ENCODE results near the gene CFAP20. TPM values are rescaled to one million over a fixed set of nuclear protein-coding genes. Genes with fewer than 3 reads are reported as not detected.
"Not testable (repeated sequence)": the region's sequence is repeated elsewhere in the genome, so short reads cannot be mapped to it uniquely, and the experiment has no call there.

CFAP20 gene
- total RNA-seq, 1 donor from 2014 or later: 26.4 TPM

DNA sequence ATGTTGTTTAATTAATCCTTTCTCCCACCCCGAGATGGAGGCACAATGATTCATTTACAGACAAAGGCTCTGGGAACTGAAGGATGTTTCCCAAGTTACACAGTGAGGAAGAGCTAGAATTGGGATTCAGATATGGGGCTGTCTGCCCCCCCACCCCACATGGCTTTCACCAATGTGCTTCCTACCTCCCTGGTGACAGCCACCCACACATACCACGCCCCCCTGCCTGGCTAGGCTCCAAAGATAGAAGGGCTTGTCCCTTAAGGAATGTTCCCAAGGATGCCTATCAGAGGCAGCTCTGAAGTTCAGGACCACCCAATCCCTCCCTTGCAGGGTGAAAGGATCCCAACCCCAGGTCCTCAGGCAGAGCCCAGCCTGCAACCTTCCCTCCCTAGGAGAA, 32.9 kb downstream of the CFAP20 start:
- no peak for DNase-seq (ENCODE audit: low spot score)

- not testable (repeated sequence) for DNase-seq (ENCODE audit: low spot score)
Measured at GRCh38 chr16:58095575-58095960, 33.6 kb downstream of the CFAP20 start.

DNA sequence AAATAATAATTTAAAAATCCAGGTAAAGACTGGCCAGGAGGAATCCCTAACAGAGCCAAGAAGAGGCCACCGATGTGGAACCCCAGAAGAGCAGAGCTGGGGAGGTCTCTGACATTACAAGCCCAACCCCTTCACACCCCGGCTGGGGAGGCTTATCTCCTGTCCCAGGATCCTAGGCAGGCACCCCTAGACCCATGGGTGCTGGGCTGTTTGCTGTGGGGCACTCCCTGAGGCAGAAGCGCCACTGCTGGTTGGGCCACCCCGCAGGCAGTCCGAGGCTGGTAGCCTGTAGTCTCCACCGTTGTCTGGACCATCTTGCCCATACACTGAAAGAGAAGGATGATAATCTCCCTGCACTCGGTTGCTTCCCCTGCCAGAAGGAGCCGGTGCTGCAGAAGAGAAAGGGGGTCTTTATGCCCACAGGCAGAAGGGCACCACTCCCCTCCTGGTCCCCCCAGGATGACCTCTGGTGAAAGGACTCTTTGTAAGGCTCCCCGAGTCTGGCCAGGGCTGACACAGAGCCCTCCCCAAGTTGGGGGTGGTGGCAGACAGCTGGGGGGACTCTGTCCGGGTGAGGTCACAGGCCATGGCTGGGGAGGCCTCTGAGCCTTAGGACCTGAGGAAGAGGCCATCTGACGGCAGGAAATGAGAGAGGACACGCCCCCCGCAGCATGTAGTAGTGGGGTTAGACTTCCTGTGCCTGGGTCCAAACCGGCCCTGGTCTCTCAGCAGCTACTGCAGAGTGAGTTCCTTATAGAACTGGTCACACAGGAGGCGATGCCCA, 34.2 kb downstream of the CFAP20 start:
- DNase-seq (ENCODE audit: low spot score): no peak

- no peak for DNase-seq (ENCODE audit: low spot score)
Measured at GRCh38 chr16:58094026-58094425, 35.2 kb downstream of the CFAP20 start.

GRCh38 chr16:58090396-58090795, 38.8 kb downstream of the CFAP20 start:
- not testable (repeated sequence) for DNase-seq (ENCODE audit: low spot score)

GRCh38 chr16:58088091-58088490, 41.1 kb downstream of the CFAP20 start:
- DNase-seq (ENCODE audit: low spot score): no peak

DNA sequence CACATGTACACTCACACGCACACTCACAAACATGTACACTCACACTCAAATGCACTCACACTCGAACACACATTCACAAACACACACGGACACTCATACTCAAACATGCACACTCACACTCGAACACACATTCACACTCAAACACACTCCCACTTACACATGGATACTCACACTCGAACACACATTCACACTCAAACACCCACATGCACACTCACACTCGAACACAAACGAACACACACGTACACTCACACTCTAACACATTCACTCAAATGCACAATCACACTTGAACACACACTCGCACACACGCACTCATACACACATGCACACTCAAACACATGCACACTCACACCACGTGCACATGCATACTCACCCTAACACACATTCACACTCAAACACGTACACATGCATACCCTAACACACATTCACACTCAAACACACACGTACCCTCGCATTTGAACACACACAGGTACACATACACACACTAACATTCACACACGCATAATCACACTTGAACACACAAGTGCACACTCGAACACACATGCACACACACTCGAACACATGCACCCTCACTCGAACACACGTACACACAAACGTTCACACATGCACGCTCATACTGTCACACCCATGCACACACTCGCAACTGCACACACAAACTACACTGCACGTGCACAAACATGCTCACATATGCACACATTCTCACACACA, 41.8 kb downstream of the CFAP20 start:
- DNase-seq (ENCODE audit: low spot score): no peak

- no peak for DNase-seq (ENCODE audit: low spot score)
Measured at GRCh38 chr16:58086381-58087208, 42.6 kb downstream of the CFAP20 start.

DNA sequence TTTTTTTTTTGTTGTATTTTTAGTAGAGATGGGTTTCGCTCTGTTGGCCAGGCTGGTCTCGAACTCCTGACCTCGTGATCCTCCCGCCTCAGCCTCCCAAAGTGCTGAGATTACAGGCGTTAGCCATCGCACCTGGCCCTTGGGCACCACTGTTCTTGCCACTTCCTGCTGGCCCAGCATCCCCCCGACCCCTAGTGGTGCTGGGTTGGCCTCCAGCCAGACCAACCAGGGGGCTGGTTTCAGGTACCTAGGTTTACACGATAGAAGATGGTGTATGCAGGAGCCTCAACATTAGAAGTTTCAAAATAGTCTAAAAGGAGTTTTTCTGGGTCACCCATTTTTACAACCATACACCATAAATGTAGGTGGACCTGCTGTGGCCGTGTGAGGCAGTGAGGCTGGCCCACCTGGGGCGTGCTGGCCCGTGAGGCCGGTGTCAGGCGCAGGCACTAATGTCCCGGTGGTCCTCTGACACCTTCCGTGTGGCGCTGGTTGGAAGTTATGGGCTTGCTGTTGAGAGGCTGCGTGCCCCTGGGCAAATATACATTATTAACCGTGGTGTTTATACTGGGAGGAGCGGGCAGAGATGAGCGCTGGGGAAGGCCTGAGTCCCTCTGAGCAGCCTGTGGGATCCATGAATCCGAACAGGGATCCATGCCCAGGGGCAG, 43.5 kb downstream of the CFAP20 start:
- no peak for DNase-seq (ENCODE audit: low spot score)

- DNase-seq (ENCODE audit: low spot score): no peak
Measured at GRCh38 chr16:58085171-58085570, 44.0 kb downstream of the CFAP20 start.

GRCh38 chr16:58084635-58085034, 44.5 kb downstream of the CFAP20 start:
- DNase-seq (ENCODE audit: low spot score): no peak

DNA sequence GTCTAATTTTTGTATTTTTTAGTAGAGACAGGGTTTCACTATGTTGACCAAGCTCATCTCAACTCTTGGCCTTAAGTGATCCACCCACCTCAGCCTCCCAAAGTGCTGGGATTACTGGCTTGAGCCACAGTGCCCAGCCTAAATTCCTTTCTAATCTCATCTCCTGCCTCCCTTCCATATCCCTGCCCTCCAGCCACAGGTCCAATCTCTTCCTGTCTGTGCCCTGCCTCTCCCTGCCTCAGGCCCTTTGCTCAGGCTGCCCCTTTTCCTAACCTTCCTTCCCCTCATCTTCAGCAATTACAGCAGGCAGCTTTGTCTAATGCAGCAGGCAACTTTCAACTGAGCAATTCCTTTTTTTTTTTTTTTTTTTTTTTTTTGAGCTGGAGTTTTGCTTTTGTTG, 46.8 kb downstream of the CFAP20 start:
- no peak for DNase-seq (ENCODE audit: low spot score)

DNA sequence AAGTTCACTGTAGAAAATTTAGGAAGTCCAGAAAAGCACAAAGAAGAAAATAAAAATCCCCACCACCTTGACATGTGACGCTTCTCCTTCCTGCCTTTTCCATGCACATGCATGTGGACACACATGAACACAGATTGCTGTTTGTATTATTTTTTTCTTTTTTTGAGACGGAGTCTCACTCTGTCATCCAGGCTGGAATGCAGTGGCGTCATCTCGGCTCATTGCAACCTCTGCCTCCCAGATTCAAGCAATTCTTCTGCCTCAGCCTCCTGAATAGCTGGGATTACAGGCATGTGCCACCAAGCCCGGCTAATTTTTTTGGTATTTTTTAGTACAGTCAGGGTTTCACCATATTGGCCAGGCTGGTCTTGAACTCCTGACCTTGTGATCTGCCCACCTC, 48.5 kb downstream of the CFAP20 start:
- DNase-seq (ENCODE audit: low spot score): not testable (repeated sequence)

GRCh38 chr16:58077796-58078195, 51.4 kb downstream of the CFAP20 start:
- DNase-seq (ENCODE audit: low spot score): no peak

DNA sequence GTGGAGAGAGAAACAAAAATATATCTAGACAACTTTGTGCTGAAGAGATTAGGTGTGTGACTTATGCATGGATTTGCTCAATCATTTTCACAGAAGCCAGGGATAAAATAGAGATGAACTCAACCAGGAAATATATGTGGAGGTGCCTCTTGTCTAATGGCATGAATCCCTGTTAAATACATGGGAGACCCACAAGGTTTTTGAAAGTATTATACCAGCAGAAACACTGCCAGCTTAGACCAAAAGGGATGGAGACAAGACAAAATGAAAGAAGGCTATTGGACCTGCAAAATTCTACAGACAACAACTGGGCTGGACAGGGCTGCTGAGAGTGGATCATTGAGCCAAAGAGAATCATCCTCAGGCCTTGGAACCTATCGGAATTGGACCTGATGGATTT, 52.7 kb downstream of the CFAP20 start:
- no peak for DNase-seq (ENCODE audit: low spot score)

DNA sequence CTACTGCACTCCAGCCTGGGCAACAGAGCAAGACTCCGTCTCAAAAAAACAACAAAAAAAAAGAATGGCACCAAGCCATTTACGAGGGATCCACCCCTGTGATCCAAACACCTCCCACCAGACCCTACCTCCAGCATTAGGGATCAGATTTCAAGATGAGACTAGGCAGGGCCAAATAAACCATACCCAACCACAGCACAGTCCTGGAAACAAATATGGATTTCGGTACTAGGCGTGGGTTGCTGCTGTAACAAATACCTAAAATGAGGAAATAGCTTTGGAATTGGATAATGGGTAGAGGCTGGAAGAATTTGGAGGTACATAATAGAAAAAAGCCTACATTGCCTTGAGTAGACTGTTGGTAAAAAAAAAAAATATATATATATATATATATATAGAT, 54.5 kb downstream of the CFAP20 start:
- DNase-seq (ENCODE audit: low spot score): no peak

GRCh38 chr16:58073086-58073485, 56.1 kb downstream of the CFAP20 start:
- DNase-seq (ENCODE audit: low spot score): not testable (repeated sequence)

DNA sequence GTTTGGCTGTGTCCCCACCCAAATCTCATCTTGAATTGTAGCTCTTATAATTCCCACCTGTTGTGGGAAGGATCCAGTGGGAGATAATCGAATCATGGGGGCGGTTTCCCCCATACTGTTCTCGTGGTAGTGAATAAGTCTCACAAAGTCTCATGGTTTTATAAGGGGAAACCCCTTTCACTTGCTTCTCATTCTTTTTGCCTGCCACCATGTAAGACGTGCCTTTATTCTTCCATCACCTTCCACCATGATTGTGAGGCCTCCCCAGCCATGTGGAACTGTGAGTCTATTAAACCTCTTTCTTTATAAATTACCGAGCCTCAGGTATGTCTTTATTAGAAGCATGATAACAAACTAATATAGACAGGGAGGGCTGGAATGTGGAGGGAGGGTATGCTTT, 57.0 kb downstream of the CFAP20 start:
- not testable (repeated sequence) for DNase-seq (ENCODE audit: low spot score)

GRCh38 chr16:58070585-58070984, 58.6 kb downstream of the CFAP20 start:
- DNase-seq (ENCODE audit: low spot score): no peak

Data from ureter (tissue), 1 donor.